Hematopoietic multipotent progenitor cell treated with erythropoietin and hydrocortisone succinate and interleukin-3 and kit ligand, for 4 days (in vitro differentiated cells): ENCODE results near the gene SATB1.

Source experiments
- DNase-seq: peaks from one replicate; pipeline ENCODE4 v3.0.0-alpha.2; 2015

Gene SATB1

GRCh38 chr3:18428991-18429745 lies 4.0 kb upstream of the SATB1 start:
- no peak for DNase-seq

- no peak for DNase-seq
Measured at GRCh38 chr3:18428036-18428435, 2.9 kb upstream of the SATB1 start.

- no peak for DNase-seq
Measured at GRCh38 chr3:18426597-18427193, 1.6 kb upstream of the SATB1 start.

- DNase-seq = peak; percentile 81
Measured at GRCh38 chr3:18425641-18426257, 610 bp upstream of the SATB1 start.

GRCh38 chr3:18424213-18424728 lies 868 bp downstream of the SATB1 start:
- DNase-seq = no peak

GRCh38 chr3:18423401-18424212 lies 1.5 kb downstream of the SATB1 start:
- peak; percentile 86 for DNase-seq

GRCh38 chr3:18422972-18423371 lies 2.2 kb downstream of the SATB1 start:
- peak; percentile 37 for DNase-seq

GRCh38 chr3:18420555-18420954 lies 4.6 kb downstream of the SATB1 start:
- no peak for DNase-seq

- DNase-seq = no peak
Measured at GRCh38 chr3:18419232-18419631, 5.9 kb downstream of the SATB1 start.

GRCh38 chr3:18417904-18418572 lies 7.1 kb downstream of the SATB1 start:
- no peak for DNase-seq

- no peak for DNase-seq
Measured at GRCh38 chr3:18416332-18416731, 8.8 kb downstream of the SATB1 start.

GRCh38 chr3:18415839-18416238 lies 9.3 kb downstream of the SATB1 start:
- no peak for DNase-seq

- no peak for DNase-seq
Measured at GRCh38 chr3:18415167-18415566, 10.0 kb downstream of the SATB1 start.

- DNase-seq = no peak
Measured at GRCh38 chr3:18412684-18413083, 12.5 kb downstream of the SATB1 start.

- no peak for DNase-seq
Measured at GRCh38 chr3:18411541-18411940, 13.6 kb downstream of the SATB1 start.

- DNase-seq = no peak
Measured at GRCh38 chr3:18410205-18410604, 14.9 kb downstream of the SATB1 start.

- DNase-seq = no peak
Measured at GRCh38 chr3:18409266-18409665, 15.9 kb downstream of the SATB1 start.

GRCh38 chr3:18405141-18405540 lies 20.0 kb downstream of the SATB1 start:
- no peak for DNase-seq

GRCh38 chr3:18403061-18403460 lies 22.1 kb downstream of the SATB1 start:
- DNase-seq = peak; percentile 10

GRCh38 chr3:18402239-18402799 lies 22.8 kb downstream of the SATB1 start:
- peak; percentile 34 for DNase-seq

- peak; percentile 20 for DNase-seq
Measured at GRCh38 chr3:18401300-18401961, 23.7 kb downstream of the SATB1 start.

GRCh38 chr3:18398448-18398847 lies 26.7 kb downstream of the SATB1 start:
- no peak for DNase-seq
